T follicular helper cell (primary cell): ENCODE data around the gene MEGF6.

ENCODE experiments used
- DNase-seq: peaks from one replicate; pipeline ENCODE4 v3.0.0-alpha.2; 2020; ENCODE audit warnings: low read depth

MEGF6 gene

DNA sequence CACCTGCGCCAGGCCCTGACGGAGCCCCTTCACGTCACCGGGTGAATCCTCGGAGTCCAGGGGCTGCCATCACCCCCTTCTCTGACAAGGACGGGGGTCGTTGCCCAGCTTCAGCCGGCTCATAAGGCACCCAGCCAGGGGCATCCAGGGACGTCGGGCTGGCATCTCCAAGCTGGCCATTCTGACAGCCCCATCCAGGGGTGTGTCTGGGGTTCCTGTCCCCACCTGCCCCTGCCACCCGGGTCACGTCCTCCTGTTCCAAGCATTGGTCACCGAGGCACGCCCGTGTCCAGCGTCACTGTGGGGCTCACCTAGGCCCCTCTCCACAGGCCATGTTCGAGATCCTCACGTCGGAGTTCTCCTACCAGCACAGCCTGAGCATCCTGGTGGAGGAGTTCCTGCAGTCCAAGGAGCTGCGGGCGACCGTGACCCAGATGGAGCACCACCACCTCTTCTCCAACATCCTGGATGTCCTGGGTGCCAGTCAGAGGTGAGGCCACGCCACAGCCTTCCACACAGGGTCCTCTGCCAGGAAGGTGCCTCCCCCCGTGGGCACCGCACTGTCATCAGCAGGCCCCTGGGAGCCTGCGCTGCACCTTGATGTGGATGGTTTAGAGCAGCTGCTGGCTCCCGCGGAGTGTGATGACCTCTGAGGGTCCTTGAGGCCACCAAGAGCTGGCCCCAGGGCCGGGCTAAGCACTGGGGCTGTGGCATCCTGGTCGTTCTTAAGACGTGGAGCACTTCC, 142.0 kb downstream of the MEGF6 start:
- DNase-seq = no peak

DNA sequence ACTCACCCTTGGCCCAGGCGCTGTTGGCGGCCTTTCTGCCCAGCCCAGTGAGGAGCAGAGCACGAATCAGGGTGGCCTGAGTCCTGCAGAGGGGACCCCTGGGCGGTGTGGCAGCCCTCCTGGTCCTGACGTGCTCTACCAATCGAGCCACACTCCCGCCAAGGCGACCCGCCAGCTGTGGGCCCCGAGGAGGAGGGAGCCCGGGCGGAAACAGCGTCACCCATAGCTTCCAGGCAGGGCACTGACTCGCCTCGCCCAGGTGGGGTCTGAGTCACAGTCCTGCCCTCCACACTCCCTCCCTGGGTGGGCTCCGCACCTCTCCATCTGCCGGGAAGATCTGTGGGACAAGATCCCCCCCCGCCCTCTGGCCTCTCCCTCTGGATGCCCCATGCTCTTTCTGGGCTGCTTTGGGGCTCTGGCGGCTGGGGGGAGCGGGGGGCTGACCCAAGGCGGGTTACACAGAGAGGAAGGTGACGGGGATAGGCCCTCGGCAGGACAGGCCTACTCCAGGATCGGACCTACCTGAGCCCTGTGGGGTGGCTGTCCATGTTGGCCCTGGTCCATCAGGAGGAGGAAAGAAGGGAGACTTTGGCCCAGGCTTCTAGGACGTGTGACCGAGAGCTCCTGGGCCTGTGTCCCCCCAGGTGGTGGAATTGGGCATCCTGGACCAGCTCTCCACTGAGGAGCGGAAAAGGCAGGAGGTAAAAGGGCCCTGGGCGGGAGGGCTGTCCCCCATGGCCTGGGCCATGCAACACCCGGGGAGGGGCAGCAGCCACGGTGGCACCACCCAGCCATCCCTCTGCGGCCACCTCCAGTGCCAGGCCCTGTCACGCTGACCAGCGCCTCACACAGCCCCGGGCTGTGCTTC, 142.8 kb downstream of the MEGF6 start:
- no peak for DNase-seq

DNA sequence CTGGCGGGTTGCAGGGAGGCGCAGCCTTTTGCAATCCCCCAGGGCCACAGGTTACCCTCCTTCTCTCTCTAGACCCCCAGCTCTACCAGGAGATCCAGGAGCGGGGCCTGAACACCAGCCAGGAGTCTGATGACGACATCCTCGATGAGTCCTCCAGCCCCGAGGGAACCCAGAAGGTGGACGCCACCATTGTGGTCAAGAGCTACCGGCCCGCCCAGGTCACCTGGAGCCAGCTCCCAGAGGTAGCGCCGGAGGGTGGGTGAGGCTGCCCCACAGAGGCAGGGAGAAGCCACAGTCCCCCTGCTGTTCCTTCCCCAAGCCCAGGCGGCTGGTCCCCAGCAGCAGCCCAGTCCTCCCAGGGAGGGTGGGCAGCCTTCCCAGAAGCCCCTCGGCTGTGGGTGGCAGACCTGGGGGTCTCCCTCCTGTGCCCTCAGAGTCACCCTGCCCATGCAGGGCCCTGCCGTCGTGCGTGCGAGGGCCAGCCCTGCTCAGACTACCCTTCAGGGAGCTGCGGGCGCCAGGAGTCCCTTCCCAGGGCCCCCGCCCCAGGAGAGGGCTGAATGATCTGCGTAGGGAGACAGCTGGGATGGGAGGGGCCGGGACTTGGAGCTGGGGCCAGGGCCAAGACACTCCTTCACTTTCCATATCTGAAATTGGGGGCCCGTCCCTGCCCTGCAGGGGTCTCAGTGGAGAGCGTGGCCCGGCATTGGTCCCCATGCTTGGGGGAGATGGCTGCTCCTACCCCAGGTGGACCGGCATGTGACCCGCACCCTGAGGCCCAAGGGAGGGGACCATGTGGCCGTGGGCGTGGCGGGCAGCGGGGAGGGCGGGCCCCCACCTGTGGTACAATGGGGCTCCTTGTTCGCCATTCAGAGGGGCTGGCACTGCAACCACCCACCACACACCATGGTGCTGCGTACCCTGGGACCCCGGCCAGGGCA, 143.9 kb downstream of the MEGF6 start:
- no peak for DNase-seq

- no peak for DNase-seq
Observed at GRCh38 chr1:3466366-3467075, 144.8 kb downstream of the MEGF6 start.

GRCh38 chr1:3465935-3466321, 145.4 kb downstream of the MEGF6 start:
- DNase-seq = no peak

- DNase-seq = no peak
Observed at GRCh38 chr1:3465091-3465934, 146.0 kb downstream of the MEGF6 start.

GRCh38 chr1:3464649-3465025, 146.7 kb downstream of the MEGF6 start:
- DNase-seq = no peak

- DNase-seq = no peak
Observed at GRCh38 chr1:3463891-3464648, 147.2 kb downstream of the MEGF6 start.

DNA sequence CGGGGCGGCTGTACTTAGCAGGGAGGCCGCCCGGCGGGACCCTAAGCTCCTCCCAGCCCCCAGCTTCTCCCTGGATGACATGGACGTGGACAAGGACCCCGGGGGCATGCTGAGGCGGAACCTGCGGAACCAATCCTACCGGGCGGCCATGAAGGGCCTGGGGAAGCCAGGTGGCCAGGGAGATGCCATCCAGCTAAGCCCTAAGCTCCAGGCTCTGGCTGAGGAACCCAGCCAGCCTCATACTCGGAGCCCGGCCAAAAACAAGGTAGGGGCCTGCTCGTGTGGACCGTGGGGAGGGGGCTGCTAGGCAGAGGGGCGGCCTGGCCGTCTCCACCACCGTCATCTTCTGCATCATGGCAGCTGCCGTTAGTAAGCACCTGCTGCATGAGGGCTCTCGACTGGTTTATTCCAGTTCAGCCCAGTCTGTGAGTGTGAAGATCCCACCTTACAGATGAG, 147.9 kb downstream of the MEGF6 start:
- no peak for DNase-seq

- no peak for DNase-seq
Observed at GRCh38 chr1:3463013-3463385, 148.3 kb downstream of the MEGF6 start.

- DNase-seq = no peak
Observed at GRCh38 chr1:3462356-3463012, 148.8 kb downstream of the MEGF6 start.

DNA sequence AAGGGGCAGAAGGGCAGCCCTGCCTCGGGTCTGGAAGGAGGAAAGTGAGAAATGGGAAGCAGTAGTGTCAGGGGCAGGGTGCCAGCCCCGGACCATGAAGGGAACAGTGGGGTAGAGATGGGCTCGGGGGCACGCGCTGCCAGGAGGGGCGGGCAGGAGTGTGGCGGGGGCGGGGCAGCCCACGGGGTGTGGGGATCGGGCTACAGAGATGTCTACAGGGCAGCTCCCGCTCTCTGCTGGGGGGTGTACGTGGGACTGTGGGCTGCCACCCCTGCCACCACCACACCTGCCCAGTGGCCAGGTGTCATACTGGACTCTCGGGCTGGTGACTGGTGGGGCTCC, 149.4 kb downstream of the MEGF6 start:
- DNase-seq = no peak

- no peak for DNase-seq
Observed at GRCh38 chr1:3461238-3461933, 149.9 kb downstream of the MEGF6 start.

DNA sequence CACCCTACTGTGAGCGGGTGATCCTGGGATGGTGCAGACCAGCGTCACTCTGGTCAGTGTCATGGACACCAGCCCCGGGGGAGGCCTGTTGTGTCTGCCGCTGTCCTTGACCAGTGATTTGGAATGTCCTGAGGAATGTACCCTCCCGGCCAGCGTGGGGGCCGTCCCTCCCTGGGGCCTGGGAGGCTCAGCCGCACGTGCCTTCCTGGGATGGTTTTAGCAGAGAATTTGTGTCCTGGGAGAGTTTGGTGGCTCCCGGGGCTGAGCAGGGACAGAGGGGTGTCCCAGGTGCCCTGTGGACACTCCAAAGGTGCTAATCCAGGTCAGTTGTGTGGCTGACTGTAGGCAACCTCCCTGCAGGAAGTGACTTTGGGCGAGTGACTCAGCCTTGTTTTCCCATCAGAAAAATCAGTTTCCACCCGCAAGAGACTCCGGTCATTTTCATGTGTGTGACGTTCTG, 150.6 kb downstream of the MEGF6 start:
- DNase-seq = no peak

DNA sequence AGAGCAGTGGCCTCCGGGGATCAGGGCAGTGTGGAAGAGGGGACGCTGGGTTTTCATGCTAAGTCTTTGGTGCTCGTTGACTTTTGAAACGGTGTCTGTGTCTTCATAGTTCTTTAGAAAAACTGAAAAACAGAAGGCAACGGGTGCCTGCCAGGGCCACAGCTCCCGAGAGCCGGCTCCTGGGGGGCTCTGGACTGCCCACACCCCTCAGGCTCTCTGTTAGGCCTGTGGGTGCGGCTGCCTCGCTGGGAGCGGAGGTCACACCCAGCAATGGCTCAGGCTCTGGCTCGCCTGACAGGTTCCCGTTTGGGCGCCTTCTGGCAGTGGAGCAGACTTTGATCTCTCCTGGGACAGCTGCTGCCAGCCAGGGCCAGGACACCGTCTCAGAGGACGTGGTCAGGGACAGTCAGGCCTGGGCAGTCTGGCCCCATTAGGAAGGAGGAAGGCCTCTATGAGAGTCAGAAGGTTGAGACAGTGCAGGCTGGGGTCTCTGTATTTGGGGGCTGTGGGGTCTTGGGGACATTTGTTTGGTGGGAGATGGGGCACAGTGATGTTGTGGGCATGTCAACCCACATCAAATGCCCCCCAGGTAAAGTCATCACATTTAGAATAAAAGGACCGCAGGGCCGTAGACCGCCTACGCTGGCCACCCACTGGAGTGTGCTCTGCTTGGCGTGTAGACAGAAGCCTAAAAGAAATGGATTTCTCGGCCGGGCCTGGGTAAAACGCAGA, 151.2 kb downstream of the MEGF6 start:
- no peak for DNase-seq

GRCh38 chr1:3459051-3459908, 152.0 kb downstream of the MEGF6 start:
- DNase-seq = no peak
